ENCODE data around the gene MPND.
A peak's percentile ranks its signal among the peaks of the same experiment; 100 is the strongest.

MPND gene

GRCh38 chr19:4385291-4386040, 42.1 kb downstream of the MPND start:
- peaks cover 27% of the 10 kb centered on the region for H3K4me1 ChIP-seq (ENCODE audit: control insufficient read depth, insufficient read depth, low read length)
- no peak overlapping the region for H3K9ac ChIP-seq (ENCODE audit: low read length)
- peaks cover 7% of the 10 kb centered on the region for H3K36me3 ChIP-seq (ENCODE audit: control insufficient read depth, insufficient read depth, low read length)

DNA sequence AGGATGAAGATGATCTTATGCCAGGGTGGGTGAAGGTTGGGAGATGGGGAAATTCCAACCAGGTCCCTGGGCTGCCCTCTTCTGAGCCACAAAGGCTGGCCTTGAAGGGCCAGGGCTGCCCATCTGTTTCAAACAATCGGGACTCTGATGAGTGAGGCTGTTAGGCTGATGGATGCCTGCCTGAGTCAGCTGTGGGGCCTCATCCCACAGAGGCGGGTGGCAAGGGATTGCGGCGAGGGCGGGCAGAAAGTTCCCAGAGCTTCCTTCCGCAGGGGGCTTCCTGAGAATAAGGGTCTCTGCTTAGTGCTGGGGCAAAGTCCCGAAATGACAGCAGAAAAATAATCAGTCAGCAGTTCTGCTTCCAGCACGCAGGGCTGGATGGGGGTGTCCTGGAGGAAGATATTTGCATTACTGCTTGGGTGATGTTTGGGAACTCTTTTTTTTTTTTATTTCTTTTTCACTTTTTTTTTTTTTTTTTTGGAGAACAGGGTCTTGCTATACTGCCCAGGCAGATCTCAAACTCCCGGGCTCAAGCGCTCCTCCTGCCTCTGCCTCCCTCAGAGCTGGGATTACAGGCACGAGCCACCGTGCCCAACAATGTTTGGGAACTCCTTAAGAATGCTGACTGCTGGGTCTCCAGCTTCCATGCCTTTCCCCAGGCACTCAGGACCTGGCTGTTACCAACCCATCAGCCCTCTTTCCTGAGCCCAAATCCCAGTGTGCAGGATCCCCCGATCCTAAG, 42.9 kb downstream of the MPND start:
- no peak overlapping the region for H3K4me3 ChIP-seq (ENCODE audit: low read length)
- peaks cover 7% of the 10 kb centered on the region for H3K36me3 ChIP-seq (ENCODE audit: control insufficient read depth, insufficient read depth, low read length)
- no peaks in the 10 kb centered on the region for H3K27me3 ChIP-seq (ENCODE audit: control insufficient read depth, insufficient read depth, low read length)
- H3K9ac ChIP-seq (ENCODE audit: low read length) = no peak overlapping the region
- peaks cover 30% of the 10 kb centered on the region for H3K4me1 ChIP-seq (ENCODE audit: control insufficient read depth, insufficient read depth, low read length)
- H3K9me3 ChIP-seq (ENCODE audit: control insufficient read depth, low read length) = no peaks in the 10 kb centered on the region

More at GRCh38 chr19:4385291-4386040, 42.1 kb downstream of the MPND start:
- no peaks in the 10 kb centered on the region for H3K27me3 ChIP-seq (ENCODE audit: control insufficient read depth, insufficient read depth, low read length)
- H3K9me3 ChIP-seq (ENCODE audit: control insufficient read depth, low read length) = no peaks in the 10 kb centered on the region
- H3K4me3 ChIP-seq (ENCODE audit: low read length) = no peak overlapping the region

DNA sequence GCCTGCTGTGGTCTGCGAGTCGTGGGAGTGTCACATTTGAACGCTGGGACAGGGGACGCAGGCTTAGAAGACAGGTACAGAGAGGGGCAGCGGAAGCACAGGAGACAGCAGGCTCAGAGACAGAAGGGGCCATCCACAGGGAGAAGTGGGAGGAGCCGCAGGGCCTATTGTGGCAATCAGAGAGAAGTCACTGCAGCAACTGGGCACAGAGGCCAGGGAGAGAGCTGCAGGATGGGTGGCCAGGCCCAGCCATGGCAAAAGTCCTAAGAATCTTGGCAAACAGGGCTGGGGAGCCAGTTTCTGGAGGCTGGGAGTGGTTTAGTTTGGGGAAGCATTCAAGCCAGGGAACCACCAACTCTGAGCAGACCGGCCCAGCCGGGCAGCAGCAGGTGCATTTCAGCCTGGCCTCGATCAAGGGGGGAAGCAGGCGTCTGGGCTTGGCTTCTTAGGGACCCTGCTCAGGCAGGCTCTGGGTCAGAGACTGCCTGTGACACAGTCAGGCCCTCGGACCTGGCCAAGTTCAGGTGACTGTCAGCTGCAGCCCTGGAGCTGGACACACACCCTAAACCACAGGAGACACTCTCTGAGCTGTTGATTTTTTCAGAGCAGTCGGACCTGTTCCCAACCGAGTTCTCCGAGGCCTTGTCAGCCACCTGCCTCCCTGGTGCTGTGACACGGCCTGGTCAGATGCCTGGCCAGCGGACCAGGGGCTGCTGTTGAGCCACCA, 45.1 kb downstream of the MPND start:
- Histone ChIP-seq H3K4me3 (ENCODE audit: low read length) (no peak overlapping the region), H3K36me3 (ENCODE audit: control insufficient read depth, insufficient read depth, low read length) (peaks cover 7% of the 10 kb centered on the region), H3K4me1 (ENCODE audit: control insufficient read depth, insufficient read depth, low read length) (peaks cover 40% of the 10 kb centered on the region), H3K9me3 (ENCODE audit: control insufficient read depth, low read length) (no peaks in the 10 kb centered on the region), H3K27me3 (ENCODE audit: control insufficient read depth, insufficient read depth, low read length) (no peaks in the 10 kb centered on the region), H3K9ac (ENCODE audit: low read length) (peak overlapping the region; percentile 38)

DNA sequence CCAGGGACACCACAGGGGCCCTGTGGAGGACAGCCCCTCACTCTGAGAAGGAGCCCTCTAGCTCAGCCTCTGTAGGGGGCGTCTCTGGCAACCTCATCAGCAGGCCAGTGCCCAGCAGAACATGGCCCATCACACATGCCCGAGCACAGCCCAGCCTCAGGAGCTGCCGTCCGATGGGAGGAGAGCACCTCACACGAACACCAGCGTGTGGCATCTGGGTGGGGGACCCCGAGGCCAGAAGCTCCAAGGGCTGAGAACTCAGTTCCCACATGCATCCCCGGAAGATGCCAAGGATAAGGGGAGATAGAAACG, 45.7 kb downstream of the MPND start:
- H3K4me1 ChIP-seq (ENCODE audit: control insufficient read depth, insufficient read depth, low read length) = peaks cover 40% of the 10 kb centered on the region
- no peaks in the 10 kb centered on the region for H3K9me3 ChIP-seq (ENCODE audit: control insufficient read depth, low read length)
- H3K36me3 ChIP-seq (ENCODE audit: control insufficient read depth, insufficient read depth, low read length) = peaks cover 7% of the 10 kb centered on the region
- no peak overlapping the region for H3K4me3 ChIP-seq (ENCODE audit: low read length)
- H3K27me3 ChIP-seq (ENCODE audit: control insufficient read depth, insufficient read depth, low read length) = no peaks in the 10 kb centered on the region
- H3K9ac ChIP-seq (ENCODE audit: low read length) = peak overlapping the region; percentile 38

DNA sequence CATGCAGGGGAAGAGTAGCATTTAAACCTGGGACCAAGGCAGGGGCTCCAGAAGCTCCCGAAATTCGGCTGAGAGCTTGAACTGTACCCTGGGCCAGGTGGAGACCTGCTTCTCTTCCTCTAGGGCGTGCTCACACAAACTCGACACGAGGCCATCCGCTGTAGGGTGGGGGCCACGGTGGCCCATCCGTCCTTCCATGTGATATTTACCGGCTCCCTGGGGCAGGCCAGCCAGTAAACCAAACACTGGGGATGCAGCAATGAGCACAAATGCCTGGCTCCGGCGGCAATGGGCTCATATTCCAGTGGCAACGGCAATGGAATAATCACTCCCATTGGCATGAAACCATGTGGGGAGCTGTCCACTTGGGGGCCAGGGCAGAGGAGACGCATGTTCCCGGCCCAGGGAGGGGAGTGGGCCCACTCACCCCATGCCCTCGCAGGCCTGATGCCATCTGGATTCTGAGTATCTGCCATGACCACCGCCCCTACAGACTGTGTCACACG, 46.2 kb downstream of the MPND start:
- Histone ChIP-seq H3K36me3 (ENCODE audit: control insufficient read depth, insufficient read depth, low read length) (peaks cover 7% of the 10 kb centered on the region), H3K9ac (ENCODE audit: low read length) (peak overlapping the region; percentile 53), H3K4me1 (ENCODE audit: control insufficient read depth, insufficient read depth, low read length) (peaks cover 40% of the 10 kb centered on the region), H3K4me3 (ENCODE audit: low read length) (no peak overlapping the region), H3K9me3 (ENCODE audit: control insufficient read depth, low read length) (no peaks in the 10 kb centered on the region), H3K27me3 (ENCODE audit: control insufficient read depth, insufficient read depth, low read length) (no peaks in the 10 kb centered on the region)

GRCh38 chr19:4390017-4390566, 46.7 kb downstream of the MPND start:
- H3K9me3 ChIP-seq (ENCODE audit: control insufficient read depth, low read length) = no peaks in the 10 kb centered on the region
- peak overlapping the region; percentile 53 for H3K9ac ChIP-seq (ENCODE audit: low read length)
- H3K27me3 ChIP-seq (ENCODE audit: control insufficient read depth, insufficient read depth, low read length) = no peaks in the 10 kb centered on the region
- no peak overlapping the region for H3K4me3 ChIP-seq (ENCODE audit: low read length)
- H3K4me1 ChIP-seq (ENCODE audit: control insufficient read depth, insufficient read depth, low read length) = peaks cover 40% of the 10 kb centered on the region
- peaks cover 7% of the 10 kb centered on the region for H3K36me3 ChIP-seq (ENCODE audit: control insufficient read depth, insufficient read depth, low read length)

DNA sequence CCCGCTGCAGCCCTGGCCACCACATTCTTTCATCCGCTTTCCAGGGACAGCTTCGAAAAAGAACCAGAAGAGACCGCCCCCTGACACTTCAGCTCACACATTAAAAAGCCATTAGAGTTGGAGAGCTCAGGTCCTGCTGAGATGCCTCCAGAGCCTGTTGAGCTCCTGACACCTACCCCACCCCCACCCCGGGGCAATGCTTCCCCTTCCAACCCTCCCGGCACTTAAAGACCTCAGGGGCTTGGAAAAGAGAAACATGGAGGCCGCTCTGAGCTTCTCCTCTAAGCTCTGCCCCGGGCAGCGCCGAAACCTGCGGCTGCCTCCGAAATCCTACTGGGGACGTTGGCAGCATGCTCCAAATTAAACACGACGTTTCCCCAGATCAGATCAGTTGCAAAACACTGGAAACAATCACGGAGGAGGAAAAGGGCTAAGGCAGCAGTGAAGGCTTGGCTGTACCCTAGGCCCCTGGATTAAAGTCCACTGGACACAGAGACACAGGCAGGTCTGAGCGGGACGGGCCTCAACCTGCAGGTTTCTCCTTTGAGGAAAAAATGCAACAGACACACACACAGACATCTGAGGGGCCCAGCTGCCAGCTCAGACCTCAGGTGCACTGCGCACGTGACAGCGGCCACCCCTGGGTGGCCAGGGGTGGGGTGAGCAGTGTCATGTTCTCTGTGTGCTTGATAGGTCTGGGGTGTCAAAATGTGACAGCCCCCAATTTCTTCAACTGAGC, 47.4 kb downstream of the MPND start:
- Histone ChIP-seq H3K36me3 (ENCODE audit: control insufficient read depth, insufficient read depth, low read length) (peaks cover 7% of the 10 kb centered on the region), H3K9me3 (ENCODE audit: control insufficient read depth, low read length) (no peaks in the 10 kb centered on the region), H3K9ac (ENCODE audit: low read length) (peak overlapping the region; percentile 53), H3K4me1 (ENCODE audit: control insufficient read depth, insufficient read depth, low read length) (peaks cover 40% of the 10 kb centered on the region), H3K27me3 (ENCODE audit: control insufficient read depth, insufficient read depth, low read length) (no peaks in the 10 kb centered on the region), H3K4me3 (ENCODE audit: low read length) (no peak overlapping the region)

- H3K4me3 ChIP-seq (ENCODE audit: low read length) = no peak overlapping the region
Observed at GRCh38 chr19:4391306-4391693, 47.9 kb downstream of the MPND start.

GRCh38 chr19:4391701-4392483, 48.5 kb downstream of the MPND start:
- Histone ChIP-seq H3K9ac (ENCODE audit: low read length) (peak overlapping the region; percentile 53), H3K4me1 (ENCODE audit: control insufficient read depth, insufficient read depth, low read length) (peaks cover 40% of the 10 kb centered on the region), H3K36me3 (ENCODE audit: control insufficient read depth, insufficient read depth, low read length) (peaks cover 10% of the 10 kb centered on the region), H3K9me3 (ENCODE audit: control insufficient read depth, low read length) (no peaks in the 10 kb centered on the region), H3K27me3 (ENCODE audit: control insufficient read depth, insufficient read depth, low read length) (no peaks in the 10 kb centered on the region), H3K4me3 (ENCODE audit: low read length) (no peak overlapping the region)

More at GRCh38 chr19:4391306-4391693, 47.9 kb downstream of the MPND start:
- Histone ChIP-seq H3K4me1 (ENCODE audit: control insufficient read depth, insufficient read depth, low read length) (peaks cover 40% of the 10 kb centered on the region), H3K27me3 (ENCODE audit: control insufficient read depth, insufficient read depth, low read length) (no peaks in the 10 kb centered on the region), H3K9ac (ENCODE audit: low read length) (peak overlapping the region; percentile 53), H3K36me3 (ENCODE audit: control insufficient read depth, insufficient read depth, low read length) (peaks cover 7% of the 10 kb centered on the region), H3K9me3 (ENCODE audit: control insufficient read depth, low read length) (no peaks in the 10 kb centered on the region)

- peaks cover 10% of the 10 kb centered on the region for H3K36me3 ChIP-seq (ENCODE audit: control insufficient read depth, insufficient read depth, low read length)
- peak overlapping the region; percentile 25 for H3K9ac ChIP-seq (ENCODE audit: low read length)
- H3K4me3 ChIP-seq (ENCODE audit: low read length) = no peak overlapping the region
- no peaks in the 10 kb centered on the region for H3K9me3 ChIP-seq (ENCODE audit: control insufficient read depth, low read length)
- peaks cover 29% of the 10 kb centered on the region for H3K4me1 ChIP-seq (ENCODE audit: control insufficient read depth, insufficient read depth, low read length)
- H3K27me3 ChIP-seq (ENCODE audit: control insufficient read depth, insufficient read depth, low read length) = no peaks in the 10 kb centered on the region
Observed at GRCh38 chr19:4393947-4394590, 50.7 kb downstream of the MPND start.
